Caki2 (cell line): Measurements from ENCODE around the gene MTA1. TPM values are rescaled to one million over a fixed set of nuclear protein-coding genes. Genes with fewer than 3 reads are reported as not detected.

Source experiments
- DNase-seq: peaks from one replicate; pipeline ENCODE4 v3.0.0-alpha.2; 2015; ENCODE audit warnings: low read depth
- in situ Hi-C: cut with HindIII; loops from 2 replicates; pipeline ENCODE4 v1.10.0; 2016; ENCODE audit warnings: low sequenced_read_pairs, low pct_unique_long_range_greater_than_20kb, mixed read lengths
- total RNA-seq: library from RNA; depleted of rRNA; stranded (reverse); fragments of >200 nt; shearing (Covaris generic); gene quantifications from 2 replicates; pipeline ENCODE4 v1.2.3, GENCODE V29; 2014; ENCODE audit warnings: low replicate concordance

The MTA1 gene
- total RNA-seq, 1 experiment from 2014 or later, result 18.9 TPM

DNA sequence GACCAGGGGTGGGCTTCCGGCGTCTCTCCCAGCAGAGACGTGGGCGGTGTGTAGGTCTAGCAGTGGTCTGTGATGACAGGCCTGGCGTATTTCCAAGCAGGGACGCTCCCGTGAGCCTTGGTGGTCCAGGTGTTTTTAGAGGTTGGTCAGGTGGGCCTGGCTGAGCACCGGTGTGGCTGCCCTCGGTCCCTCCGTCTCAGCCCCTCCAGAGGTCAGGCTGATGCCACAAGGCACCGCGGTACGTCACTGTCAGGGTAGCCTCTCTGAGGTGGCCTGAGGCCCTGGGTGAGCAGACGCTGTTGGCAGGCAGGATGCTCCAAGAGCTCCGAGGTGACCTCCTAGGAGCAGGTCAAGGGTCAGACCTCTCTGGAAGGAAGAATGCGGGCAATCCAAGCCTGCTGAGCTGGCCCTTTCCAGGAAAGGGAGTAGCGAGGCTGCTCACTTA lies 13.6 kb downstream of the MTA1 start:
- no peak for DNase-seq
- in situ Hi-C loops, result no loop called here

DNA sequence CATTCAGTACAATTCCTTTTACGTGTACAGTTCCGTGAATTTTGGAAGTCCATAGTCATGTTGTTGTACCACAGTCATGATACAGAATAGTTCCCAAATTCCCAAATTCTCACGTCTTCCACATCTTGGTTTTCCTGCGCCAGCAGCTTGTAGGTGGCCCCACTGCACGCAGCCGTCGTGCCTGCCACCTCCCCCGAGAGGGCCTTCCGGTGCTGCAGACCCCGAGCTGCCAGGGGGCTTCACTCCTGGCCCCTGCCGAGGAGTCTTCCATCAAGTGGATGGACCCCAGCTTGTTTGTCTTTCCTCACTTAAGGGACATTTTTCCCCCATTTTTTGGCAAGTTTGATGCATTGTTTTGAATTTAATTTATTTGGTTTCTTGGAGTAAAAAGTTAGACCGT lies 16.8 kb downstream of the MTA1 start:
- DNase-seq, result no peak
- in situ Hi-C loops, result no loop called here

DNA sequence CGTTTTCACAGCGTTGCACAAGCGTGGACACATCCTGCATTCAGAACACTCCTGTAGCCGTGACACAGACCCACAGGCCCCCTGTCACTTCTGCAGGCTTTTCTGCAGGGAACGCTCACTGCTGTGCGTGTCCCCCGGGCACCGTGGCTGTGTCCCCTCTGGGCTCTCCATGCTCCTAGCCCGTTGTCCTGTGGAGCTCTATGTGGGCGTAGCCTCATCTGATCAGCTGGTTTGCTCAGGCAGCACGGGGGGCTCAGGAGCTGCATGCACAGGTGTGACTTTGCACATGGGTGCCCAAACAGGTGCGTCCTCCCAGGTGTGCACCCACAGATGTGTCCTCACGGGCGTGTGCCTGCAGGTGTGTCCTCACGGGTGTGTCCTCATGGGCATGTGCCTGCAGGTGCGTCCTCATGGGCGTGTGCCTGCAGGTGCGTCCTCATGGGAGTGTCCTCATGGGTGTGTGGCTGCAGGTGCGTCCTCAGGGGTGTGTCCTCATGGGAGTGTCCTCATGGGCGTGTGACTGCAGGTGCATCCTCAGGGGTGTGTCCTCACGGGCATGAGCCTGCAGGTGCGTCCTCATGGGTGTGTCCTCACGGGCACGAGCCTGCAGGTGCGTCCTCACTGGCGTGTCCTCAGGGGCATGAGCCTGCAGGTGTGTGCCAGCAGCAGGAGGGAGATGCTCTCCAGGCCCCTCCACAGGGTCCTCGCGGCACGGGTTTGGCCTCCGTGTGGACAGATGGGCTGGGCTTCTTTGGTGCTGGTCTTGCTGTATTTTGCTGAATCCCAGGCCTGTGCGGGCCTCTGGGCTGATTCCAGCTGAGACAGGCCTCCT lies 17.5 kb downstream of the MTA1 start:
- DNase-seq, result no peak
- in situ Hi-C loops, result no loop called here

- in situ Hi-C loops, result no loop called here
- DNase-seq, result no peak
Observed at GRCh38 chr14:105437723-105438500, 18.3 kb downstream of the MTA1 start.

GRCh38 chr14:105439179-105439578 lies 19.6 kb downstream of the MTA1 start:
- DNase-seq, result no peak
- in situ Hi-C loops, result no loop called here

DNA sequence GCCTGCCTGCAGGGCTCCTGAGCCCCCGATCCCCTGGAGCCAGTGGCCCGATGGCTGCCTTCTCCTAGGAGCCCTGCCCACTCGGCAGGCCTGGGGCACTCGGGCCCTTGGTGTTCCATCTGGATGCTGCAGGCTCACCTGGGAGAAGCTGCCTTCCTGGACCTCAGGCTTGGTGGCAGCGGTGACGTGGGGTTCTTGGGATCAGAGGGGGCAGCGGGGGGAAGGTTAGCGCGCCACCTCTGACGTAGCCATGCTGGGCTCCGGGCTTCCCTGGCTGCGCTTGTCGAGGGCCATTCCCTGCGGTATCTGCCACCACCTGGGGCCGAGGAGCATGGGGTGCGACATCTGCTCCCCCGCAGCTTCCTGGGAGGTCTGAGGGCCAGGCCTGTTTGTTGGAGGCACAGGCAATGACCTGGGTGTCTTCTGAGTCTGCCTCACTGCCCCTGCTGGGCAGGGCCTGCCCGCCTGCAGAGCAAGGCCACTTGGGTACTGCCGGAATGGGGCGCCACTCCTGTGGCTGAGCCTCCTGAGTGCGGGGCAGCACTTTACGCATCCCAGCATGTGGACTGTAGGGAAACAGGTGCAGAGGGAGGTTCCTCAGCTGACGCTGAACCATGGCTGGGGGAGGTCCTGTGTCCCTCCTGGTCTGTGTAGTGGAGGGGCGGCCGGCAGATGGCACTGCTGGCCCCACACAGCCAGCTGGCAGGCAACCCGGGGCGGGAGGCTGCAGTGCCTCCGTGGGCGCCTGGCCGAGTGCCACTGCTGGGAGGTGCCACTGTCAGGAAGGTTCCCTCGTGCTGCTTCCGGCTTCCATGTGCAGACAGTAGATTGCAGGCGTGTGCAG lies 20.3 kb downstream of the MTA1 start:
- in situ Hi-C loops, result no loop called here
- no peak for DNase-seq

DNA sequence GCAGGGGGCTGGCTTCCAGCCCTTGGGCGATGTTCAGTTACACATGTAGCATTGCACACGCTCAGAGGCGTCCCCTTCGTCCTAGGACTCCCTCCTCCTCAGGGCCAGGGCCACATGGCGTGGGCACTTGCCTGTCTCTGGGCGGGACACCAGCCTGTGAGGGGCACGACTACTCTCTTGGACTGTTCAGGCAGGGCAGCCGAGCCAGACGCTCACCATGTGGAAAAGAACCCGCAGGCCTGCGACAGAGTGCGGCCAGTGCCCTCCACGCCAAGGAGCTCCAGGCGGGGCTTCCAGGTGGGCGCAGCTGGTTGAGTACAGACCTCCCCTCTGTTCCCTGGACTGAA lies 20.9 kb downstream of the MTA1 start:
- DNase-seq, result no peak
- in situ Hi-C loops, result no loop called here

DNA sequence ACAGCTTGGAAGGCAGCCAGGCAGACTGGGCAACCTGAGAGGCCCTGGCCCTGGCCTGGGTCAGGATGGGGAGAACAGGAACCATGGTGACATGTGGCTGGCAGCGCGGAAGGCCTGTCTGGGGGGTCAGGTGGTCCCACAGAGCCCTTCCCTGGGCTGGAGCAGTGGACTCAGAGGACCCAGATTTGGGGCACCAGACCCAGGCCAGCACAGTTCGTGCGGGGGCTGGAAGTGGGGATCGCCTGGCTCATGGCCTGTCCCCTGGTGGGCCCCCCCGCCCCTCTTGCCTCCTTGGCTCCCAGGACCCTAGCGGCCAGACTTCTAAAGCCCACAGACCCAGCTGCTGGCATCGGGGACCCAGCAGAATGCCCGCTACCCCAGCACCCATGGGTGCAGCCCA lies 21.4 kb downstream of the MTA1 start:
- in situ Hi-C loops, result no loop called here
- no peak for DNase-seq

GRCh38 chr14:105442125-105442524 lies 22.5 kb downstream of the MTA1 start:
- DNase-seq, result no peak
- in situ Hi-C loops, result no loop called here

- DNase-seq, result no peak
- in situ Hi-C loops, result no loop called here
Observed at GRCh38 chr14:105442834-105443233, 23.2 kb downstream of the MTA1 start.

DNA sequence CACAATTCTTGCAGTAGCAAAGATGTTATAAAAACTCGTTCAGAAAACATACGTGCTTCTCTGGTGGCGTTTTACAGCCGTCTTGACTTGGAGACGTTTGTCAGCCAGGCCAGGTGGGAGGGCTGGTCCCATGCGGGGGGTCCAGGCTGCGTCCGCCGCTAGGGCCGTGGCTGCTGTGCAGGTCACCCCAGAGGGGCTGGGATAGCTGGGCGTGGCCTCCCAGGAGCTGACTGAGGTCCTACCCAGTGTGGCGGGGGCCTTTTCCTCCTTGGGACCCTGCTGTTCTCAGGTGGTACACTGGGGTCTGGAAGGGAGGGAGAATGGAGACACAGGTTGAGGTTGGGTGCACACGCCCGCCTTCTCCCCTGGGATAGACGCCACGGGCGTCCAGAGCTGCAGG lies 25.2 kb downstream of the MTA1 start:
- in situ Hi-C loops, result no loop called here
- no peak for DNase-seq

DNA sequence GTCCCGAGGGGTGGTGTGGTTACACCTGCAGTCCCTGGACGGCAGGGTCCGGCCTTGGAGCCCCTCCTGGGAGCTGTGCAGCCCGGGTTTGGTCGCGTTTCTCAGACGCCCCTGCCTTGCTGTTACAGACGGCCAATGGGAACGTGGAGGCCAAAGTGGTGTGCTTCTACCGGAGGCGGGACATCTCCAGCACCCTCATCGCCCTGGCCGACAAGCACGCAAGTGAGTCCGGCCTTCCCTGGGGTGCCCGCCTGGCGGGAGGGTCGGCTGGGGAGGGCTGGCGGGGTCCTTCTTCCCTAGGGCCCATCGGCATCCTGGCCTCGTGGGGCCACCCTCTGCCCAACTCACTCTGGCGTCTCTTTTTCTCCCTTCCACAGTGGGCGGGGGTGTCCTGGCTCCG lies 25.7 kb downstream of the MTA1 start:
- in situ Hi-C loops, result no loop called here
- no peak for DNase-seq

DNA sequence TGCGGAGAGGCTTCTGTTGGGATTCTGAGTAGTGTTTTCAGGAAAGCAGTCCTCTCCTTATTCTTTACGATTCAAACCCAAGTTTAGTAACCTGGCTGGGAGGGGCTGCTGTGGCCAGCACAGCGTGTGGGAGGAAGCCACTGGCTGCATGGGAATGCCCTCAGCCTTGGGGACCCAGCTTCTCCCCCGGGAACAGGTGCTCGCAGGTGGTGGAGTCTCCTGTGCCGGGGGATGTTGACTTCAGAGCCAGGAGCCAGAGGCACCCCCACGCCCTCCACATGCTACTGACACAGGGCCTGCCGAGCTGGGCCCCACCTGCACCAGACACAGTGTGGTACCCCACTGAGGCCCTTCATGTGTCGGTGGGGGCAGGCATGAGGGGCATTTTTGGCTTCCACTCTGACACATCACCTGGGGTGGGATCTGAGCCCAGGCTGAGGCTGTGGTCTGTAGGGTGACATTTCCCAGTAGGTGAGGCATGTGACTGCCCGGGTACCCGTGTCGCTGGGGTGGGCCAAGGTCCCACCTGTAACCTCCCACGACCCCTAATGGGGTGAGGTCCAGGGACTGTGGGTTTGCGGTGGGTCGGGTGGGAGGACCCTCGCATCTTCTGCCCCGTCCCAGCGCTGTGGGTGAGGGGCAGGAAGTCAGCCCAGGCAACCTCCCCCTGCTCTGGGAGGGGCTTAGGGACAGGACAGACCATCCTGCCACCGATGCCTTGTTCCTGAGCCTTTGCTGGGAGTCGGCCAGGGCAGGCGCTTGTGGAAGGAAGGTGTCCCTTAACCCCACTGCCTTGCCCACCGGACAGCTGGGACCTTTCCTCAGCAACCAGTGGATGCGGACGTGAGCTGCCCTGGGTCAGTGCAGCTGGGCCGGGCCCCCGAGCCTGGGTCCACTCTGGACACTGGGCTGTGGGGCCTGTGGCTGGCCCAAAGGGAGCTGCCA lies 26.5 kb downstream of the MTA1 start:
- no peak for DNase-seq
- in situ Hi-C loops, result no loop called here

- DNase-seq, result no peak
- in situ Hi-C loops, result no loop called here
Observed at GRCh38 chr14:105446971-105447370, 27.3 kb downstream of the MTA1 start.

DNA sequence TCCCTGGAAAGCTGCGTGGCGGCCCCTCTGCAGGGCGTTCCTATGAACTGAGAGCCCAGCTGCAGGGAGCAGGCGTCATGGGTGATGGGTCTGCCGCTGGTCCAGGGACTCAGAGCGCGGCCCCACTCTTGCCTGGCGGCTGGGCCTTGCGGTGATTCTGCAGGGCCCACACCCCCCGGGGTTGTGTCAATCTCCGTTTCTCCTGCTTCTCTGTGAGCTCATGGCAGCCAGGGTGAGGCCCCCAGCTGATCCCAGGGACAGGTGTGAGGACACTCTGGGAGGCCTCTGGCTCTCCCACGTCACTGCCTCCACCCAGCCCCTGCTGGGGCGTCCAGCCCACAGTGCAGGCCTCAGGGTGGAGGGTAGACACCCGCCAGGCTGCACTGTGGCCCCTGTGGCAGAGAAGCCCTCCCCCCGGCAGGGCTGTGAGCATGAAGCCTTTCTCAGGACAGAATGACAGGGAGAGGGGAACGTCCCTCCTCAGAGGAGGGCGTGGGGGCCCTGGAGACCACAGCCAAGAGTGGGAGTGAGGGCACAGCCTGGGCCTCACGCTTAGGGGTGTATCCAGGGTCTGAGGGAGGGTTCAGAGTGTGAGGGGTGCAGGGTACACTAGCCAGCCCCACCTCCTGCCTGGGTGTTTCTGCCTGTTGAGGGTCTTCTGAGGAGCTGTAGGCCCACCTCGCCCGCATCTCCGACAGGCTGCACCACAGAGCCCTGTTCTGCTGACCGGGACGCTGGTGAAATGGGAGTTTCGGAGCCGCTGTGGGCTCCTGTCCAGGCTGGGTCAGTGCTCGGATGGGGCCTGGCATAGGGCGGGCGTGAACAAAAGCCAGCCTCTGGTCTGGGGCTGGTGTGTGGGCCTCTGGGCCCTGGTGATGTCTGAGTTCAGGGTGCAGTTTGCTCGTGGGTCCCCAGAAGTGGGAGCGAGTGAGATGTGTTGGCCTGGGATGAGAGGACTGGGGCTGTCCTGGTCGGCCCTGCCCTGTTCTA lies 28.3 kb downstream of the MTA1 start:
- no peak for DNase-seq
- in situ Hi-C loops, result no loop called here

- no peak for DNase-seq
- in situ Hi-C loops, result no loop called here
Observed at GRCh38 chr14:105448706-105449111, 29.1 kb downstream of the MTA1 start.
